OCI-LY3 (cell line): ENCODE measurements around the gene PHLPP2.

ENCODE experiments used
- H2AFZ ChIP-seq: fragments of 200-600, 300-600 bp; shearing (Covaris generic); 2 replicates; pipeline ENCODE4 v1.6.0; 2014; ENCODE audit warnings: antibody characterized with exemption, low read depth, low read length
- H3K27ac ChIP-seq: fragments of 200-600, 300-600 bp; sonication (generic); 2 replicates; pipeline ENCODE4 v1.5.1; 2014; ENCODE audit warnings: mild to moderate bottlenecking, low read length, moderate library complexity, mixed read lengths
- H3K27me3 ChIP-seq: fragments of 200-600, 300-600 bp; sonication (generic); 2 replicates; pipeline ENCODE4 v1.6.1; 2014; ENCODE audit warnings: low read depth, low read length, mixed read lengths
- H3K36me3 ChIP-seq: fragments of 200-600, 300-600 bp; sonication (generic); replicated peaks from 2 replicates; pipeline ENCODE3; 2014; ENCODE audit warnings: low read depth, low read length, mixed read lengths
- H3K4me1 ChIP-seq: fragments of 300-600, 200-600 bp; sonication (generic); 2 replicates; pipeline ENCODE4 v1.6.1; 2014; ENCODE audit warnings: low read length, mixed read lengths
- H3K4me2 ChIP-seq: fragments of 200-600, 300-600 bp; sonication (generic); 2 replicates; pipeline ENCODE4 v1.6.1; 2014; ENCODE audit warnings: low read length, mixed read lengths
- H3K4me3 ChIP-seq: fragments of 300-600, 200-600 bp; sonication (generic); 2 replicates; pipeline ENCODE4 v1.5.1; 2014; ENCODE audit warnings: antibody characterized with exemption, mild to moderate bottlenecking, low read length, moderate library complexity
- H3K79me2 ChIP-seq: fragments of 300-600, 200-600 bp; shearing (Covaris generic); 2 replicates; pipeline ENCODE4 v1.6.1; 2014; ENCODE audit warnings: mild to moderate bottlenecking, low read length, mixed read lengths
- H3K9ac ChIP-seq: fragments of 300-600, 200-600 bp; shearing (Covaris generic); 2 replicates; pipeline ENCODE4 v1.6.0; 2014; ENCODE audit warnings: mild to moderate bottlenecking, low read length, moderate library complexity
- H3K9me3 ChIP-seq: fragments of 200-600, 300-600 bp; shearing (Covaris generic); 2 replicates; pipeline ENCODE4 v1.6.1; 2014; ENCODE audit warnings: low read length, mixed read lengths; ENCODE audit not compliant: insufficient read depth
- H4K20me1 ChIP-seq: fragments of 200-600, 300-600 bp; sonication (generic); 2 replicates; pipeline ENCODE4 v1.6.1; 2016; ENCODE audit warnings: low read length, mixed read lengths; ENCODE audit not compliant: insufficient read depth
- EZH2phosphoT487 ChIP-seq: fragments of 200-600 bp; shearing (Covaris generic); IDR thresholded peaks from 2 replicates; pipeline ENCODE4 v1.6.1; 2018; ENCODE audit warnings: antibody characterized with exemption, mixed run types, low read depth
- TF ChIP-seq, protein P1 (sequence below): fragments of 200-600, 300-600 bp; sonication (generic); IDR thresholded peaks from 2 replicates; pipeline ENCODE4 v1.5.1; 2014; ENCODE audit warnings: antibody characterized with exemption, low read length, low read depth

The PHLPP2 gene

DNA sequence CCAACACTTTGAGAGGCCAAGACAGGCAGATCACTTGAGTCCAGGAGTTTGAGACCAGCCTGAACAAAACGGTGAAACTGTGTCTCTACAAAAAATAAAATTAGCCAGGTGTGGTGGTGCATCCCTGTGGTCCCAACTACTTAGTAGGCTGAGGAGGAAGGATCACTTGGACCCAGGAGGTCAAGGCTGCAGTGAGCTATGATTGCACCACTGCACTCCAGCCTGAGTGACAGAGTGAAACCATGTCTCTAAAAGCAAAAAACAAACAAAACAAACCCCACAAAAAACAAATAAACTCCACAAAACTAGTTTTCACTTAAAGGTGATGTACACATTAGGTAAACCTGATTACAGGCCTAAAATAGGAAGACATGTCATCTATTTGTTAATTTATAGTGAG is 58.2 kb downstream of the PHLPP2 start:
- H3K4me1 ChIP-seq = no peaks in the 10 kb centered on the region
- H3K4me2 ChIP-seq = no peak overlapping the region
- no peak overlapping the region for H3K4me3 ChIP-seq
- H3K9me3 ChIP-seq = no peaks in the 10 kb centered on the region
- no peaks in the 10 kb centered on the region for H3K79me2 ChIP-seq
- no peak overlapping the region for H3K27ac ChIP-seq
- no peak overlapping the region for H3K9ac ChIP-seq
- no peaks in the 10 kb centered on the region for H3K27me3 ChIP-seq
- no peaks in the 10 kb centered on the region for H4K20me1 ChIP-seq
- H2AFZ ChIP-seq = no peak overlapping the region
- TF ChIP-seq, protein P1, sequence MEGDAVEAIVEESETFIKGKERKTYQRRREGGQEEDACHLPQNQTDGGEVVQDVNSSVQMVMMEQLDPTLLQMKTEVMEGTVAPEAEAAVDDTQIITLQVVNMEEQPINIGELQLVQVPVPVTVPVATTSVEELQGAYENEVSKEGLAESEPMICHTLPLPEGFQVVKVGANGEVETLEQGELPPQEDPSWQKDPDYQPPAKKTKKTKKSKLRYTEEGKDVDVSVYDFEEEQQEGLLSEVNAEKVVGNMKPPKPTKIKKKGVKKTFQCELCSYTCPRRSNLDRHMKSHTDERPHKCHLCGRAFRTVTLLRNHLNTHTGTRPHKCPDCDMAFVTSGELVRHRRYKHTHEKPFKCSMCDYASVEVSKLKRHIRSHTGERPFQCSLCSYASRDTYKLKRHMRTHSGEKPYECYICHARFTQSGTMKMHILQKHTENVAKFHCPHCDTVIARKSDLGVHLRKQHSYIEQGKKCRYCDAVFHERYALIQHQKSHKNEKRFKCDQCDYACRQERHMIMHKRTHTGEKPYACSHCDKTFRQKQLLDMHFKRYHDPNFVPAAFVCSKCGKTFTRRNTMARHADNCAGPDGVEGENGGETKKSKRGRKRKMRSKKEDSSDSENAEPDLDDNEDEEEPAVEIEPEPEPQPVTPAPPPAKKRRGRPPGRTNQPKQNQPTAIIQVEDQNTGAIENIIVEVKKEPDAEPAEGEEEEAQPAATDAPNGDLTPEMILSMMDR = no peak
- no peak for TF ChIP-seq EZH2phosphoT487
- peaks cover 6% of the 10 kb centered on the region for H3K36me3 ChIP-seq

DNA sequence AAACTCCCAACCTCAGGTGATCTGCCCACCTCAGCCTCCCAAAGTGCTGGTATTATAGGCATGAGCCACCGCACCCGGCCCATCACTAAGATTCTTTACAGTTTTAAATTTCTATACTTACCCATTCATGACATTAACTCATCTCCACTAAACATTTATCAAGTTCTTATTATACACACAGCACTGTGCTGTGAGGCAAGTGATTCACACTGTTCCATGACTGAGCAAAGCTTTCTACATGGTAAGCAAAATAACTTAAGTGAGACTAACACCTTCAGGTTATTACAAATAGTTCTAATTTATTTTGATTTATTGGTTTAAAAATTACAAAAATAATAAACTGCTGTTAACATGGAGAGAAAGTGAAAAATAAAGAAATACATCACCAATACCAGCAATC is 65.0 kb downstream of the PHLPP2 start:
- H3K36me3 ChIP-seq = peaks cover 13% of the 10 kb centered on the region
- TF ChIP-seq, protein P1 = no peak
- TF ChIP-seq EZH2phosphoT487 = no peak

DNA sequence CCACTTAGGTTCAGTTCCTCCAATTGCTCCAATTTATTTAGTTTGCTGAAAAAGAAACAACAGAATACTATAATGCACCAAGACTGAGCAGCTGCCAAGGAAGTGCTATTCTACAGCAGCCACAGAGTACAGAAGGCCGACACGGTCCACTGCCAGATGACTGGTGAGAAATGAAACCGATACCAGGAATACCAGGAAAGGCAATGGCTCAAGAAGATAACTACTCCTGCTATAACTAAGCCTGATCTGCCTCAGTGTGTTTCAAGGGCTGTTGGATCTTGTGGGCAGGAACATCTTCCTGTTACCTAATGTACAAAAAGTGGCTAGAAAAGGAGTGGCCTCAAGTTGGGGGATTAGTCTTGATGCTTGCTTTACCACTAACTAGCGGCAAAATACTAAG is 65.7 kb downstream of the PHLPP2 start:
- TF ChIP-seq, protein P1 = no peak
- no peak for TF ChIP-seq EZH2phosphoT487
- peaks cover 16% of the 10 kb centered on the region for H3K36me3 ChIP-seq
- no peak overlapping the region for H3K27ac ChIP-seq
- no peak overlapping the region for H3K4me2 ChIP-seq
- H2AFZ ChIP-seq = no peak overlapping the region
- H3K9me3 ChIP-seq = no peaks in the 10 kb centered on the region
- H3K27me3 ChIP-seq = no peaks in the 10 kb centered on the region
- H3K79me2 ChIP-seq = no peaks in the 10 kb centered on the region
- H3K4me3 ChIP-seq = no peak overlapping the region
- no peaks in the 10 kb centered on the region for H3K4me1 ChIP-seq
- no peak overlapping the region for H3K9ac ChIP-seq
- H4K20me1 ChIP-seq = no peaks in the 10 kb centered on the region

More for the DNA sequence above, 65.0 kb downstream of the PHLPP2 start:
- Histone ChIP-seq H3K27me3 (no peaks in the 10 kb centered on the region), H2AFZ (no peak overlapping the region), H3K79me2 (no peaks in the 10 kb centered on the region), H3K4me1 (no peaks in the 10 kb centered on the region), H4K20me1 (no peaks in the 10 kb centered on the region), H3K27ac (no peak overlapping the region), H3K4me3 (no peak overlapping the region), H3K4me2 (no peak overlapping the region), H3K9me3 (no peaks in the 10 kb centered on the region), H3K9ac (no peak overlapping the region)

DNA sequence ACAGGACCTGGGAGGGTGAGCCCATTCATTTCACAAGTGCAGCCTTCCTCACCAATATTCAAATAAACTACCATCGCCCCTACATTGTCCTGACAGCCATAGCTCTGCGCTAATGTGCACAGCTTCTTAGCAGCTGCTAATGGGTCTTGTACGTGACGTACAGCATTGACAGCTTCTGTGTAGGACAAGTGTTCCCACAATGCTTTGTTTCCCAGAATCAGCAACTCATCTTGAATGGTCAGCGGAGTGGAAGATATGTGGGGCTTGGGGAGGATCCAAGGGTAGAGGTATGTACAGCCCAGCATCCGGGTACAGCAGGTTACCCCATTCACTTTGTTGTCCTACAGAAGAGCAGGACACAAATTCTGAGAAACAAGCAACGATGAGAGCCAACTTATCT is 74.8 kb downstream of the PHLPP2 start:
- H3K79me2 ChIP-seq = no peaks in the 10 kb centered on the region
- no peak overlapping the region for H3K27ac ChIP-seq
- H3K27me3 ChIP-seq = no peaks in the 10 kb centered on the region
- no peaks in the 10 kb centered on the region for H3K4me1 ChIP-seq
- no peak overlapping the region for H2AFZ ChIP-seq
- H3K4me3 ChIP-seq = no peak overlapping the region
- peaks cover 7% of the 10 kb centered on the region for H3K36me3 ChIP-seq
- no peaks in the 10 kb centered on the region for H3K9me3 ChIP-seq
- H3K4me2 ChIP-seq = no peak overlapping the region
- TF ChIP-seq EZH2phosphoT487 = no peak
- TF ChIP-seq, protein P1 = no peak
- no peaks in the 10 kb centered on the region for H4K20me1 ChIP-seq
- no peak overlapping the region for H3K9ac ChIP-seq
